K562 (cell line): ENCODE results near the gene SPRR3. TPM values are rescaled to one million over a fixed set of nuclear protein-coding genes. Genes with fewer than 3 reads are reported as not detected.

Experiments used
- CEBPB ChIP-seq: fragments of 450-650 bp; IDR thresholded peaks from 2 replicates; pipeline ENCODE4 v1.6.1; 2016; ENCODE audit warnings: missing genetic modification characterization, missing compliant biosample characterization
- RBM25 ChIP-seq: fragments of 200-400 bp; formaldehyde crosslinking; IDR thresholded peaks from 2 replicates; pipeline ENCODE4 v1.6.1; 2018; ENCODE audit warnings: low read length, low read depth, moderate library complexity; ENCODE audit not compliant: severe bottlenecking
- polyA plus RNA-seq, 8 experiments: library from polyadenylated mRNA; depleted of rRNA in 4 of 8; stranded (reverse) in 5 of 8; unstranded in 3 of 8; fragments of >200 nt; fragmentation: Nextera tagmentation in 2 of 8; fragmentation: Illumina TruSeq in 1 of 8; extraction: Ambion mirVana in 2 of 8; extraction: Trizol in 1 of 8; gene quantifications; 2 replicates each; pipeline versions ENCODE4 v1.2.1 to v1.2.3, GENCODE V29; 2011 to 2014; ENCODE audit warnings: inconsistent platforms in 1 of 8, missing spikeins in 1 of 8
- total RNA-seq, 7 experiments: library from RNA; depleted of rRNA in 6 of 7; stranded (reverse); fragments of >200 nt in 6 of 7; fragmentation: Illumina TruSeq in 2 of 7; extraction: Trizol in 2 of 7; gene quantifications; 2 replicates each; pipeline versions ENCODE4 v1.2.1 to v1.2.3, GENCODE V29; 2011 to 2021; ENCODE audit warnings: low replicate concordance in 1 of 7
- TF ChIP-seq, protein P1 (sequence below): IDR thresholded peaks from 2 replicates; pipeline ENCODE4 v1.6.1; 2016; ENCODE audit warnings: missing genetic modification characterization, missing compliant biosample characterization
- TF ChIP-seq, protein P2 (sequence below): fragments of 200-800 bp; sonication (Bioruptor generic); IDR thresholded peaks from 2 replicates; pipeline ENCODE4 v1.6.1; 2016; ENCODE audit warnings: missing genetic modification characterization, missing compliant biosample characterization

The SPRR3 gene
- total and polyA plus RNA-seq, 9 of the 15 experiments (the other 6 are each of a cell fraction or from before 2014, with no cell fraction given): not detected

DNA sequence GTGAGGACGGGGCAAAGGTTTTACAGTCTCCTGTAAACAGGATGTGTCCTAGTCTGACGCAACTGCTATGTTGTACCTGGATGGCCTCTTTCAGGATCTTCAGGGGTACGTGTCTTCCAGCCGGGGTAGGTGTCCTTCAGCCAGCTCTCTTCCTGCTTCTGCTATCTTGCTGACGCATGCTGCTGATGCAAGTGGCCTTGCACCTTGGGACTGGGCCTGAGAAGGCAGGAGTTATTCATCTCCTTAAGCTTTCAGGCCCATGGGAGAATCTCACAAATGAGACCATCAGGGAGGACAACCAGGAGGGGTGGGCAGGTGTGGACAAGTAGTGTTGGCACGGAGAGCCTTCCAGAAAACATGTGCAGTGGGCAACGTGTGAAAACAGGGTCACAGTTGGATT is 21.6 kb downstream of the SPRR3 start (continued):
- TF ChIP-seq, protein P1, sequence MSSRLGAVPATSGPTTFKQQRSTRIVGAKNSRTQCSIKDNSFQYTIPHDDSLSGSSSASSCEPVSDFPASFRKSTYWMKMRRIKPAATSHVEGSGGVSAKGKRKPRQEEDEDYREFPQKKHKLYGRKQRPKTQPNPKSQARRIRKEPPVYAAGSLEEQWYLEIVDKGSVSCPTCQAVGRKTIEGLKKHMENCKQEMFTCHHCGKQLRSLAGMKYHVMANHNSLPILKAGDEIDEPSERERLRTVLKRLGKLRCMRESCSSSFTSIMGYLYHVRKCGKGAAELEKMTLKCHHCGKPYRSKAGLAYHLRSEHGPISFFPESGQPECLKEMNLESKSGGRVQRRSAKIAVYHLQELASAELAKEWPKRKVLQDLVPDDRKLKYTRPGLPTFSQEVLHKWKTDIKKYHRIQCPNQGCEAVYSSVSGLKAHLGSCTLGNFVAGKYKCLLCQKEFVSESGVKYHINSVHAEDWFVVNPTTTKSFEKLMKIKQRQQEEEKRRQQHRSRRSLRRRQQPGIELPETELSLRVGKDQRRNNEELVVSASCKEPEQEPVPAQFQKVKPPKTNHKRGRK (tag): no peak
- TF ChIP-seq RBM25 (no peak), CEBPB (0 out of 2 replicates have a peak, but pooled peaks have one; percentile 29)
- TF ChIP-seq, protein P2, sequence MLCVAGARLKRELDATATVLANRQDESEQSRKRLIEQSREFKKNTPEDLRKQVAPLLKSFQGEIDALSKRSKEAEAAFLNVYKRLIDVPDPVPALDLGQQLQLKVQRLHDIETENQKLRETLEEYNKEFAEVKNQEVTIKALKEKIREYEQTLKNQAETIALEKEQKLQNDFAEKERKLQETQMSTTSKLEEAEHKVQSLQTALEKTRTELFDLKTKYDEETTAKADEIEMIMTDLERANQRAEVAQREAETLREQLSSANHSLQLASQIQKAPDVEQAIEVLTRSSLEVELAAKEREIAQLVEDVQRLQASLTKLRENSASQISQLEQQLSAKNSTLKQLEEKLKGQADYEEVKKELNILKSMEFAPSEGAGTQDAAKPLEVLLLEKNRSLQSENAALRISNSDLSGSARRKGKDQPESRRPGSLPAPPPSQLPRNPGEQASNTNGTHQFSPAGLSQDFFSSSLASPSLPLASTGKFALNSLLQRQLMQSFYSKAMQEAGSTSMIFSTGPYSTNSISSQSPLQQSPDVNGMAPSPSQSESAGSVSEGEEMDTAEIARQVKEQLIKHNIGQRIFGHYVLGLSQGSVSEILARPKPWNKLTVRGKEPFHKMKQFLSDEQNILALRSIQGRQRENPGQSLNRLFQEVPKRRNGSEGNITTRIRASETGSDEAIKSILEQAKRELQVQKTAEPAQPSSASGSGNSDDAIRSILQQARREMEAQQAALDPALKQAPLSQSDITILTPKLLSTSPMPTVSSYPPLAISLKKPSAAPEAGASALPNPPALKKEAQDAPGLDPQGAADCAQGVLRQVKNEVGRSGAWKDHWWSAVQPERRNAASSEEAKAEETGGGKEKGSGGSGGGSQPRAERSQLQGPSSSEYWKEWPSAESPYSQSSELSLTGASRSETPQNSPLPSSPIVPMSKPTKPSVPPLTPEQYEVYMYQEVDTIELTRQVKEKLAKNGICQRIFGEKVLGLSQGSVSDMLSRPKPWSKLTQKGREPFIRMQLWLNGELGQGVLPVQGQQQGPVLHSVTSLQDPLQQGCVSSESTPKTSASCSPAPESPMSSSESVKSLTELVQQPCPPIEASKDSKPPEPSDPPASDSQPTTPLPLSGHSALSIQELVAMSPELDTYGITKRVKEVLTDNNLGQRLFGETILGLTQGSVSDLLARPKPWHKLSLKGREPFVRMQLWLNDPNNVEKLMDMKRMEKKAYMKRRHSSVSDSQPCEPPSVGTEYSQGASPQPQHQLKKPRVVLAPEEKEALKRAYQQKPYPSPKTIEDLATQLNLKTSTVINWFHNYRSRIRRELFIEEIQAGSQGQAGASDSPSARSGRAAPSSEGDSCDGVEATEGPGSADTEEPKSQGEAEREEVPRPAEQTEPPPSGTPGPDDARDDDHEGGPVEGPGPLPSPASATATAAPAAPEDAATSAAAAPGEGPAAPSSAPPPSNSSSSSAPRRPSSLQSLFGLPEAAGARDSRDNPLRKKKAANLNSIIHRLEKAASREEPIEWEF: no peak
